ENCODE measurements around the gene SLC25A21. TPM values are rescaled to one million over a fixed set of nuclear protein-coding genes. Genes with fewer than 3 reads are reported as not detected.

SLC25A21 gene
- total and polyA plus RNA-seq, 7 donors: 0.07 to 0.37 (median 0.18) TPM; not detected in 1

DNA sequence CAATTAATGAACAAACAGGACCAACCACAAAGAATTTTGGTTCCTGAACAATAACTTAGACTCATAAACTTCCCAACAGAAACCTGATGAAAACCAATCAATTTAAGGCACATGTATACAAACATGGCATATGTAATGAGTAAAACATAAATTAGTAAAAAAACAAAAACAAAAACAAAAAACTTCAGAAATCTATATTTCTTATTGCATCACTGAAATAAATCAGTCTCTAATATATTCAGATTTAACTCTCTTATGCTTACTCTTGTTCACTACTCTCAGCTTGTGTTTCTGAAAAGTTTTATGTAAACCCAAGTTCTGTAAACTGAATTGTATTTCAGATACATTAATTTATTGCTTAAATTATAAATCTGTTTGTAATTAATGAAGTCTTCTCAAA, 233.7 kb downstream of the SLC25A21 start:
- intact Hi-C loops (cut with DNase I): no loop called here
- no peak overlapping the region for H3K27ac ChIP-seq
- TF ChIP-seq, protein P1, sequence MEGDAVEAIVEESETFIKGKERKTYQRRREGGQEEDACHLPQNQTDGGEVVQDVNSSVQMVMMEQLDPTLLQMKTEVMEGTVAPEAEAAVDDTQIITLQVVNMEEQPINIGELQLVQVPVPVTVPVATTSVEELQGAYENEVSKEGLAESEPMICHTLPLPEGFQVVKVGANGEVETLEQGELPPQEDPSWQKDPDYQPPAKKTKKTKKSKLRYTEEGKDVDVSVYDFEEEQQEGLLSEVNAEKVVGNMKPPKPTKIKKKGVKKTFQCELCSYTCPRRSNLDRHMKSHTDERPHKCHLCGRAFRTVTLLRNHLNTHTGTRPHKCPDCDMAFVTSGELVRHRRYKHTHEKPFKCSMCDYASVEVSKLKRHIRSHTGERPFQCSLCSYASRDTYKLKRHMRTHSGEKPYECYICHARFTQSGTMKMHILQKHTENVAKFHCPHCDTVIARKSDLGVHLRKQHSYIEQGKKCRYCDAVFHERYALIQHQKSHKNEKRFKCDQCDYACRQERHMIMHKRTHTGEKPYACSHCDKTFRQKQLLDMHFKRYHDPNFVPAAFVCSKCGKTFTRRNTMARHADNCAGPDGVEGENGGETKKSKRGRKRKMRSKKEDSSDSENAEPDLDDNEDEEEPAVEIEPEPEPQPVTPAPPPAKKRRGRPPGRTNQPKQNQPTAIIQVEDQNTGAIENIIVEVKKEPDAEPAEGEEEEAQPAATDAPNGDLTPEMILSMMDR (IDR thresholded peaks at IDR 0.05): no peak

DNA sequence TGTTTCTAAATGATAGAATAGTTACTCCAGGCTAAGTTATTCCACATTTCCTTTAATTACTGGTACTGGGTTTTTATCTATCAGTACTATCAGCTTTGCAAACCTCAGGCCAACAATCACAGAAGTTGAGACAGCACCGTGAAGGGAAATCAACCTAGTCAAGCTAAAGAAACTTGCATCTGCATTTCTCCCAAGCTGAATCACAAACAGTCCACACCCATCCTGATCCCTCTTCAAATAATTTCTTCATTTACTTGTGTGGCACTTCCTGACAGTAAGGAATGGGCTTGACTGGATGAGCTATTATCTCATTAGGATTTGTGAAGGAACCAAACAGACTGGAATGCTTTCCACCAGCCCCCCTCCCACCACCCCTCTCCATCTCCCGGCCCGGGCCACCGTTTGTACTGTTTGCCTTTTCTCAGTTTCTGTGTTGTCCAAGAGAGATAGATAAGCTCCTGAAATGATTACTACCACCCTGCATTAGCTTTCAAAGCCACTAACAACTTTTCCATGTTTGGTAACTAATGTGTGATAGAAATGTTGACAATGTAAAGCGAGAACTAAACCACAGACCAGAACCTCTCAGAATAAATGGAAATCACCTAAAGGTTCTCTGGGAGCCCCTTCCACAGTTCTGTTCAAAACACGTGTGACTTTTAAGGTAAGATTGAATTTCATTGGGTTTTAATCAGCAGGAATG, 236.3 kb downstream of the SLC25A21 start:
- Histone ChIP-seq H3K4me1 (no peaks in the 10 kb centered on the region), H3K27me3 (ENCODE audit: insufficient read depth in 3 of 3, low read length in 2 of 3) (peaks cover 0 to 4% (median 0%) of the 10 kb centered on the region in 3 donors), H3K36me3 (ENCODE audit: insufficient read depth in 1 of 2, low read depth in 1 of 2) (no peaks in the 10 kb centered on the region), H3K4me3 (no peak overlapping the region), H3K27ac (no peak overlapping the region), H3K9me3 (no peaks in the 10 kb centered on the region)
- WGBS, 3 donors: 40 to 50% (median 47%) methylated on average over 6 of the region's 6 CpGs
- DNase-seq: no peak
- TF ChIP-seq, protein P1 (IDR thresholded peaks at IDR 0.05): no peak
- ATAC-seq: no peak
- intact Hi-C loops (cut with DNase I): no loop called here

More for the DNA sequence above, 233.7 kb downstream of the SLC25A21 start:
- Histone ChIP-seq H3K4me1 (no peaks in the 10 kb centered on the region), H3K27me3 (ENCODE audit: insufficient read depth in 3 of 3, low read length in 2 of 3) (peaks cover 0 to 4% (median 0%) of the 10 kb centered on the region in 3 donors), H3K36me3 (ENCODE audit: insufficient read depth in 1 of 2, low read depth in 1 of 2) (no peaks in the 10 kb centered on the region), H3K9me3 (no peaks in the 10 kb centered on the region), H3K4me3 (no peak overlapping the region)
- DNase-seq: no peak
- ATAC-seq: no peak

DNA sequence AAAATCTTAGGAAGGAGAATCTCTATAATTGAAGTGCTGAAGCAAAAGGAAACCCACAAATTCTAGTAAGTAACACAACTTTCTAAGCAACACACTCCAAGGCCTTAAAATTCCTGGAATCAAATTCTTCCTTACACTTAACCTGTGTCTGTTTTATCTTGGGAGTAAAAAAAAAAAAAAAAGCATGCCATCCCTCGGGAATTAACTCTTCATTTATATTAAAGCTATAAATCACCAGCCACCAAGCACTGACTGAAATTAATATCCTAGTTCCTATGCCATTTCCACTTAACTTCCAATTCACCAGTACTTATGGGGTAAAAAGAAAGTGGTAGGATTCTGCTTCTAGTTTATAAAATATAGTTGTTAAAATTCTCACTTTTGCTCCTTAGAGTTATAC, 238.1 kb downstream of the SLC25A21 start:
- H3K9me3 ChIP-seq: no peaks in the 10 kb centered on the region
- no peaks in the 10 kb centered on the region for H3K4me1 ChIP-seq
- DNase-seq (no peak), ATAC-seq (no peak)
- TF ChIP-seq, protein P1 (IDR thresholded peaks at IDR 0.05): no peak
- H3K27ac ChIP-seq: no peak overlapping the region
- H3K4me3 ChIP-seq: no peak overlapping the region
- intact Hi-C loops (cut with DNase I): no loop called here
- H3K36me3 ChIP-seq (ENCODE audit: insufficient read depth in 1 of 2, low read depth in 1 of 2): no peaks in the 10 kb centered on the region
- peaks cover 0 to 4% (median 0%) of the 10 kb centered on the region in 3 donors for H3K27me3 ChIP-seq (ENCODE audit: insufficient read depth in 3 of 3, low read length in 2 of 3)
- WGBS, 3 donors: 25 to 31% (median 28%) methylated on average over 1 of the region's 1 CpG

DNA sequence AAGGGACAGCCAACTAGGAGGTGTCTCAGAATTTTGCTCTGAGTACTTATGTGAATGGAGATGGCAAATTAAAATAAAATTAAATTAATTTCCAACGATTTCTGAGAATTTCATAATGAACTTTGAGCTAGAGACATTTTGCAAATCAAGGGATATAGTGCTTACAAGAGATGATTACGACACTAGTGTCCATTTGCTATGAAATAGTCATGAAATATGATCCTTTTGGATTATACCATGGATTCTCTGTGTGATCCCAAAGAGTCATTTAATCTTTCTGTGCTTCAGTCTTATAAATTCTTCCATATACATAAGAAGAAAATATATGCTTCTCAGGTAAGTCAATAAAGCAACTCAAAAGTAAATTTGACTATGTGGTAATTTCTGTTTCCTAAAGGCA, 240.6 kb downstream of the SLC25A21 start:
- H3K36me3 ChIP-seq (ENCODE audit: insufficient read depth in 1 of 2, low read depth in 1 of 2): no peaks in the 10 kb centered on the region
- H3K27ac ChIP-seq: no peak overlapping the region
- 48 to 57% (median 51%) methylated on average over 2 of the region's 2 CpGs for WGBS, 3 donors
- no peak for ATAC-seq
- intact Hi-C loops (cut with DNase I): no loop called here
- TF ChIP-seq, protein P1 (IDR thresholded peaks at IDR 0.05): no peak
- DNase-seq: no peak
- no peaks in the 10 kb centered on the region for H3K27me3 ChIP-seq (ENCODE audit: insufficient read depth in 3 of 3, low read length in 2 of 3)
- H3K4me1 ChIP-seq: no peaks in the 10 kb centered on the region
- no peaks in the 10 kb centered on the region for H3K9me3 ChIP-seq
- H3K4me3 ChIP-seq: no peak overlapping the region

DNA sequence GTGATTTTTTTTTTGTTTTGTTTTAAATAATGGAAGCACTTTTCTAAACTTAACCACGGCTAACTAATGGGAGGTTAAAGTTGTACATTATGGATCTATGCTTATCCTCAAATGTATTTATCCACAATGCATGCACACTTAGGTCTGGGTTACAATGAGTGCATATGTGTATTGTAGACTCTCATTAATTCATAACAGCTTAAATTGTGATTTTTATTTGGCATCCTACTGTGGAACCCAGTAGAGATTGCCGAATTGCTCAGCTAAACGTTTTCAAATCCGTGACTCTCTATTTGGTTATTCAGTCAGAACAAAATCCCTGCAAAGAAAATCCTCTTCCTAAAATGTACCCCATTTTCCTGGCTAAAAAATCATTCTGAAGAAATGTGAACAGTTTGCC, 244.0 kb downstream of the SLC25A21 start:
- no peak overlapping the region for H3K4me3 ChIP-seq
- ATAC-seq (no peak), DNase-seq (no peak)
- WGBS, 3 donors: 80 to 87% (median 87%) methylated on average over 4 of the region's 4 CpGs
- H3K27ac ChIP-seq: no peak overlapping the region
- no peaks in the 10 kb centered on the region for H3K36me3 ChIP-seq (ENCODE audit: insufficient read depth in 1 of 2, low read depth in 1 of 2)
- H3K4me1 ChIP-seq: no peaks in the 10 kb centered on the region
- H3K27me3 ChIP-seq (ENCODE audit: insufficient read depth in 3 of 3, low read length in 2 of 3): no peaks in the 10 kb centered on the region
- TF ChIP-seq, protein P1 (IDR thresholded peaks at IDR 0.05): no peak
- intact Hi-C loops (cut with DNase I): no loop called here
- no peaks in the 10 kb centered on the region for H3K9me3 ChIP-seq

All from psoas muscle (tissue), 8 donors.